Hepatocyte (in vitro differentiated cells): Measurements from ENCODE around the gene LGR5. TPM values are rescaled to one million over a fixed set of nuclear protein-coding genes. Genes with fewer than 3 reads are reported as not detected.

Experiments
- DNase-seq: peaks from one replicate; pipeline ENCODE4 v3.0.0-alpha.2; 2016; ENCODE audit warnings: low spot score
- H2AFZ ChIP-seq: fragments of 200-600 bp; sonication (generic); 2 replicates; pipeline ENCODE4 v1.6.0; 2016; ENCODE audit warnings: antibody characterized with exemption, mild to moderate bottlenecking
- H3K27ac ChIP-seq: fragments of 200-600 bp; sonication (generic); 2 replicates; pipeline ENCODE4 v1.5.1; 2016; ENCODE audit warnings: mild to moderate bottlenecking
- H3K27me3 ChIP-seq: fragments of 200-600 bp; sonication (generic); 2 replicates; pipeline ENCODE4 v1.6.1; 2016
- H3K36me3 ChIP-seq: fragments of 200-600 bp; sonication (generic); replicated peaks from 2 replicates; pipeline ENCODE4 v1.5.1; 2016; ENCODE audit warnings: low read depth; ENCODE audit not compliant: insufficient read depth
- H3K4me1 ChIP-seq: fragments of 200-600 bp; sonication (generic); 2 replicates; pipeline ENCODE4 v1.5.1; 2016; ENCODE audit warnings: mild to moderate bottlenecking, moderate library complexity; ENCODE audit not compliant: insufficient read depth
- H3K4me2 ChIP-seq: fragments of 200-600 bp; sonication (generic); 2 replicates; pipeline ENCODE4 v1.6.0; 2016
- H3K4me3 ChIP-seq: fragments of 200-600 bp; sonication (generic); 2 replicates; pipeline ENCODE4 v1.5.1; 2016; ENCODE audit warnings: mild to moderate bottlenecking
- H3K79me2 ChIP-seq: fragments of 200-600 bp; sonication (generic); 2 replicates; pipeline ENCODE4 v1.6.0; 2017; ENCODE audit warnings: mild to moderate bottlenecking
- H3K9me2 ChIP-seq: fragments of 200-600 bp; sonication (generic); replicated peaks from 2 replicates; pipeline ENCODE4 v1.6.0; 2017; ENCODE audit warnings: mild to moderate bottlenecking; ENCODE audit not compliant: insufficient read depth
- H3K9me3 ChIP-seq: fragments of 200-600 bp; sonication (generic); 2 replicates; pipeline ENCODE4 v1.5.1; 2016; ENCODE audit warnings: low read depth, mild to moderate bottlenecking
- H4K20me1 ChIP-seq: fragments of 200-600 bp; sonication (generic); 2 replicates; pipeline ENCODE4 v1.6.0; 2016; ENCODE audit warnings: mild to moderate bottlenecking; ENCODE audit not compliant: insufficient read depth, poor library complexity, severe bottlenecking
- CTCF ChIP-seq: fragments of 200-600 bp; sonication (generic); IDR thresholded peaks from 2 replicates; pipeline ENCODE4 v1.5.1; 2016; ENCODE audit warnings: antibody characterized with exemption, mild to moderate bottlenecking; ENCODE audit not compliant: poor library complexity
- EZH2 ChIP-seq: fragments of 200-600 bp; sonication (generic); IDR thresholded peaks from 2 replicates; pipeline ENCODE4 v1.6.1; 2016; ENCODE audit warnings: antibody characterized with exemption, mild to moderate bottlenecking, borderline replicate concordance
- EZH2phosphoT487 ChIP-seq: fragments of 200-600 bp; sonication (generic); IDR thresholded peaks from one replicate; pipeline ENCODE4 v1.6.1; 2018; ENCODE audit warnings: antibody characterized with exemption, mild to moderate bottlenecking, low read depth, moderate library complexity; ENCODE audit not compliant: unreplicated experiment, severe bottlenecking
- WGBS: methylation state at CpG from one replicate; pipeline ENCODE4 v1.1.6; 2016; ENCODE audit warnings: low lambda C conversion rate; ENCODE audit errors: missing lambda C conversion rate; 5-methylcytosine and 5-hydroxymethylcytosine counted together
- polyA plus RNA-seq: library from polyadenylated mRNA; unstranded; fragments of >200 nt; fragmentation: Nextera tagmentation; extraction: Ambion mirVana; gene quantifications from 2 replicates; pipeline ENCODE4 v1.2.1, GENCODE V29; 2016
- total RNA-seq: library from RNA; depleted of rRNA; stranded (reverse); fragments of >200 nt; gene quantifications from 2 replicates; pipeline ENCODE4 v1.2.3, GENCODE V29; 2014

The LGR5 gene
- total and polyA plus RNA-seq, 2 experiments from 2014 or later = 4.4 to 5.7 TPM

GRCh38 chr12:71441836-71442566, 2.4 kb downstream of the LGR5 start:
- no peak overlapping the region for H3K4me3 ChIP-seq

GRCh38 chr12:71442567-71442931, 3.0 kb downstream of the LGR5 start:
- no peak overlapping the region for H3K4me2 ChIP-seq
- no peaks in the 10 kb centered on the region for H4K20me1 ChIP-seq
- no peak for DNase-seq
- no peak overlapping the region for H2AFZ ChIP-seq
- no peak overlapping the region for H3K27ac ChIP-seq
- no peaks in the 10 kb centered on the region for H3K79me2 ChIP-seq
- peaks cover 14% of the 10 kb centered on the region for H3K4me1 ChIP-seq
- H3K9me3 ChIP-seq = no peaks in the 10 kb centered on the region
- no peak for TF ChIP-seq EZH2phosphoT487
- H3K4me3 ChIP-seq = no peak overlapping the region
- no peaks in the 10 kb centered on the region for H3K9me2 ChIP-seq
- 70% methylated on average over 1 of the region's 1 CpG for WGBS
- peaks cover 41% of the 10 kb centered on the region for H3K27me3 ChIP-seq
- H3K36me3 ChIP-seq = no peaks in the 10 kb centered on the region

More at GRCh38 chr12:71441836-71442566, 2.4 kb downstream of the LGR5 start:
- WGBS = 83% methylated on average over 4 of the region's 4 CpGs
- DNase-seq = no peak
- peak overlapping the region; percentile 99 for H3K4me2 ChIP-seq
- TF ChIP-seq EZH2 = no peak
- TF ChIP-seq CTCF = peak; percentile 5
- H3K9me2 ChIP-seq = no peaks in the 10 kb centered on the region
- no peak overlapping the region for H3K27ac ChIP-seq
- no peaks in the 10 kb centered on the region for H4K20me1 ChIP-seq
- H3K4me1 ChIP-seq = peaks cover 14% of the 10 kb centered on the region
- H3K79me2 ChIP-seq = no peaks in the 10 kb centered on the region
- peaks cover 46% of the 10 kb centered on the region for H3K27me3 ChIP-seq
- H2AFZ ChIP-seq = no peak overlapping the region
- H3K36me3 ChIP-seq = no peaks in the 10 kb centered on the region
- H3K9me3 ChIP-seq = no peaks in the 10 kb centered on the region

- H3K27me3 ChIP-seq = peaks cover 26% of the 10 kb centered on the region
- no peak overlapping the region for H2AFZ ChIP-seq
- H3K9me3 ChIP-seq = no peaks in the 10 kb centered on the region
- 85% methylated on average over 1 of the region's 1 CpG for WGBS
- no peaks in the 10 kb centered on the region for H3K79me2 ChIP-seq
- no peak overlapping the region for H3K4me2 ChIP-seq
- no peaks in the 10 kb centered on the region for H3K9me2 ChIP-seq
- H3K27ac ChIP-seq = no peak overlapping the region
- H3K36me3 ChIP-seq = no peaks in the 10 kb centered on the region
- H3K4me3 ChIP-seq = no peak overlapping the region
- peaks cover 6% of the 10 kb centered on the region for H3K4me1 ChIP-seq
- TF ChIP-seq EZH2phosphoT487 (no peak), EZH2 (no peak), CTCF (no peak)
- DNase-seq = no peak
- no peaks in the 10 kb centered on the region for H4K20me1 ChIP-seq
Observed at GRCh38 chr12:71445071-71445470, 5.5 kb downstream of the LGR5 start.

- H3K36me3 ChIP-seq = no peaks in the 10 kb centered on the region
- 88% methylated on average over 9 of the region's 9 CpGs for WGBS
- DNase-seq = no peak
- no peak overlapping the region for H3K4me2 ChIP-seq
- H2AFZ ChIP-seq = no peak overlapping the region
- H3K4me1 ChIP-seq = no peaks in the 10 kb centered on the region
- no peak overlapping the region for H3K4me3 ChIP-seq
- TF ChIP-seq EZH2 = no peak
- TF ChIP-seq EZH2phosphoT487 = no peak
- TF ChIP-seq CTCF = no peak
- no peaks in the 10 kb centered on the region for H3K79me2 ChIP-seq
- no peak overlapping the region for H3K27ac ChIP-seq
- no peaks in the 10 kb centered on the region for H3K9me2 ChIP-seq
- H4K20me1 ChIP-seq = no peaks in the 10 kb centered on the region
- no peaks in the 10 kb centered on the region for H3K9me3 ChIP-seq
- H3K27me3 ChIP-seq = peaks cover 4% of the 10 kb centered on the region
Observed at GRCh38 chr12:71447691-71448132, 8.1 kb downstream of the LGR5 start.
